Endothelial cell of umbilical vein (primary cell): Measurements from ENCODE around the gene CYP4F3. TPM values are rescaled to one million over a fixed set of nuclear protein-coding genes. Genes with fewer than 3 reads are reported as not detected.

Source experiments
- BruUV-seq: library from RNA; stranded (reverse); fragments of 400-500 nt; replicated peaks from 2 replicates; lab custom pipeline; 2021; lab: Mats Ljungman, UMichigan
- CTCF ChIA-PET: fragments of 300-600, 350-600 bp; sonication (Branson Sonifier 250); formaldehyde crosslinking; loops from one replicate; lab custom pipeline; 2021; ENCODE audit warnings: antibody characterized with exemption, inconsistent platforms; lab: Charles Lee
- POLR2A ChIA-PET: fragments of 300-600, 350-600 bp; sonication (Branson Sonifier 250); formaldehyde crosslinking; loops from one replicate; lab custom pipeline; 2021; ENCODE audit warnings: antibody characterized with exemption, inconsistent platforms; lab: Charles Lee
- DNase-seq: peaks from one replicate; pipeline ENCODE4 v3.0.0-alpha.2; 2011; ENCODE audit warnings: low read depth, low spot score
- FAIRE-seq: peaks from 2 replicates; lab custom pipeline; 2011; peaks lifted over from hg19 to GRCh38; lab: Jason Lieb, UNC
- H2AFZ ChIP-seq: 2 replicates; pipeline ENCODE4 v1.6.0; 2012; ENCODE audit warnings: low read depth, low read length, control low read depth, inconsistent platforms
- H3K27ac ChIP-seq: 2 replicates; pipeline ENCODE4 v1.5.1; 2011; ENCODE audit warnings: low read depth, mild to moderate bottlenecking, control low read depth, low read length, moderate library complexity; ENCODE audit not compliant: insufficient read depth
- H3K27me3 ChIP-seq, 2 experiments: 2 replicates each; pipeline versions ENCODE4 v1.6.0 to v1.6.1; 2011; ENCODE audit warnings: low read length in 2 of 2, mixed read lengths in 1 of 2; ENCODE audit not compliant: control insufficient read depth in 2 of 2, insufficient read depth in 2 of 2
- H3K36me3 ChIP-seq, 2 experiments: 2 replicates in 1 of 2; 3 replicates in 1 of 2; pipeline ENCODE4 v1.5.1; 2011; ENCODE audit warnings: low read length in 2 of 2, mild to moderate bottlenecking in 1 of 2, moderate library complexity in 1 of 2; ENCODE audit not compliant: control insufficient read depth in 2 of 2, insufficient read depth in 2 of 2; ENCODE audit errors: extremely low read depth in 1 of 2
- H3K4me1 ChIP-seq: 3 replicates; pipeline ENCODE4 v1.5.1; 2011; ENCODE audit warnings: mild to moderate bottlenecking, low read length; ENCODE audit not compliant: control insufficient read depth, insufficient read depth; ENCODE audit errors: extremely low read depth
- H3K4me2 ChIP-seq: 2 replicates; pipeline ENCODE4 v1.6.1; 2011; ENCODE audit warnings: low read length, control low read depth, mixed read lengths; ENCODE audit not compliant: insufficient read depth
- H3K4me3 ChIP-seq, 3 experiments: fragments of 200-600 bp in 1 of 3; sonication (generic), shearing (Covaris generic) in 1 of 3; replicated peaks in 1 of 3; 2 replicates each; pipeline ENCODE4 v1.5.1; 2011 to 2016; ENCODE audit warnings: control low read depth in 3 of 3, low read length in 3 of 3, mild to moderate bottlenecking in 2 of 3, inconsistent platforms in 1 of 3, low read depth in 1 of 3, moderate library complexity in 1 of 3; ENCODE audit not compliant: insufficient read depth in 1 of 3
- H3K79me2 ChIP-seq: 2 replicates; pipeline ENCODE4 v1.6.0; 2012; ENCODE audit warnings: low read length, inconsistent platforms; ENCODE audit not compliant: control insufficient read depth, insufficient read depth
- H3K9ac ChIP-seq: replicated peaks from 2 replicates; pipeline ENCODE3; 2011; ENCODE audit warnings: low read length, control low read depth; ENCODE audit not compliant: insufficient read depth; ENCODE audit errors: extremely low read depth
- H3K9me1 ChIP-seq: replicated peaks from 3 replicates; pipeline ENCODE4 v1.6.0; 2011; ENCODE audit warnings: mild to moderate bottlenecking, low read length; ENCODE audit not compliant: control insufficient read depth, insufficient read depth; ENCODE audit errors: extremely low read depth
- H3K9me3 ChIP-seq: replicated peaks from 2 replicates; pipeline ENCODE4 v1.5.1; 2012; ENCODE audit warnings: low read length, inconsistent platforms; ENCODE audit not compliant: control insufficient read depth, insufficient read depth
- H4K20me1 ChIP-seq: replicated peaks from 2 replicates; pipeline ENCODE3; 2011; ENCODE audit warnings: mild to moderate bottlenecking, low read length; ENCODE audit not compliant: control insufficient read depth, insufficient read depth; ENCODE audit errors: extremely low read depth
- CTCF ChIP-seq, 2 donors: IDR thresholded peaks; 1 replicate in 1 of 2; 2 replicates in 1 of 2; pipeline ENCODE4 v1.5.1; 2011; ENCODE audit warnings: low read length in 2 of 2, mild to moderate bottlenecking in 2 of 2, moderate library complexity in 2 of 2, control low read depth in 1 of 2, inconsistent platforms in 1 of 2, low read depth in 1 of 2; ENCODE audit not compliant: insufficient read depth in 1 of 2; ENCODE audit errors: extremely low read depth in 1 of 2
- EZH2 ChIP-seq: IDR thresholded peaks from 2 replicates; pipeline ENCODE4 v1.6.1; 2012; ENCODE audit warnings: borderline replicate concordance, low read depth, mild to moderate bottlenecking, moderate library complexity, low read length, inconsistent platforms; ENCODE audit not compliant: severe bottlenecking
- FOS ChIP-seq: IDR thresholded peaks from 2 replicates; pipeline ENCODE4 v1.6.1; 2011; ENCODE audit warnings: mild to moderate bottlenecking, low read length, moderate library complexity, borderline replicate concordance; ENCODE audit not compliant: insufficient read depth
- GATA2 ChIP-seq: IDR thresholded peaks from 2 replicates; pipeline ENCODE4 v1.7.0; 2011; ENCODE audit warnings: low read depth, mild to moderate bottlenecking, moderate library complexity, mixed read lengths, low read length; ENCODE audit not compliant: insufficient read length, insufficient read depth
- JUN ChIP-seq: IDR thresholded peaks from 2 replicates; pipeline ENCODE4 v1.6.1; 2011; ENCODE audit warnings: borderline replicate concordance, low read depth; ENCODE audit not compliant: insufficient read length, insufficient read depth
- MAX ChIP-seq: IDR thresholded peaks from 2 replicates; pipeline ENCODE4 v1.6.1; 2011; ENCODE audit not compliant: insufficient read depth, insufficient read length
- MYC ChIP-seq: IDR thresholded peaks from one replicate; pipeline ENCODE4 v1.6.1; 2011; ENCODE audit warnings: mild to moderate bottlenecking, low read depth, low read length
- POLR2A ChIP-seq: IDR thresholded peaks from 2 replicates; pipeline ENCODE4 v1.6.1; 2012; ENCODE audit warnings: low read depth, mild to moderate bottlenecking, control low read depth, low read length
- POLR2AphosphoS5 ChIP-seq: IDR thresholded peaks from 2 replicates; pipeline ENCODE4 v1.6.1; 2012; ENCODE audit warnings: low read depth, mild to moderate bottlenecking, control low read depth, low read length, moderate library complexity; ENCODE audit not compliant: insufficient read depth
- dilution Hi-C: fragments of 300-500 bp; cut with MboI; formaldehyde crosslinking; loops from one replicate; pipeline ENCODE4 v1.15.0; 2019; ENCODE audit warnings: low sequenced_read_pairs; ENCODE audit not compliant: extremely low pct_ligation_motif_present
- intact Hi-C: fragments of 100-400 bp; cut with micrococcal nuclease; formaldehyde crosslinking; loops from one replicate; pipeline ENCODE4 v1.10.0; 2022
- polyA plus RNA-seq, 4 experiments: library from polyadenylated mRNA; depleted of rRNA in 3 of 4; stranded (reverse) in 3 of 4; unstranded in 1 of 4; fragments of >200 nt; gene quantifications; 2 replicates each; pipeline versions ENCODE4 v1.2.1 to v1.2.3, GENCODE V29; 2011 to 2012; ENCODE audit warnings: missing spikeins in 1 of 4
- total RNA-seq: library from RNA; stranded (reverse); gene quantifications from 2 replicates; pipeline ENCODE4 v1.2.3, GENCODE V29; 2021

Gene CYP4F3
- total and polyA plus RNA-seq, 2 donors (not counting 3 experiments of a cell fraction or from before 2014, with no cell fraction given), result not detected

GRCh38 chr19:15616627-15617270 is 23.9 kb upstream of the CYP4F3 start:
- no peak for DNase-seq
- H2AFZ ChIP-seq, result no peak overlapping the region
- no peaks in the 10 kb centered on the region for H3K27me3 ChIP-seq
- no peaks in the 10 kb centered on the region for H3K36me3 ChIP-seq
- H4K20me1 ChIP-seq, result no peaks in the 10 kb centered on the region
- no peak overlapping the region for H3K9ac ChIP-seq
- H3K9me3 ChIP-seq, result no peaks in the 10 kb centered on the region
- ChIA-PET POLR2A (no interaction called here), CTCF (interaction anchor here (0.5 kb wide), 1 partner anchor 113 kb away, joined by 3 read pairs; no protein-coding TSS in a partner anchor)
- H3K4me1 ChIP-seq, result no peaks in the 10 kb centered on the region
- intact Hi-C loops, result no loop called here
- dilution Hi-C loops, result no loop called here
- no peak overlapping the region for H3K4me2 ChIP-seq
- no TSS peak for BruUV-seq
- H3K79me2 ChIP-seq, result no peaks in the 10 kb centered on the region
- H3K9me1 ChIP-seq, result no peaks in the 10 kb centered on the region
- FAIRE-seq, result no peak
- H3K4me3 ChIP-seq, result no peak overlapping the region
- TF ChIP-seq FOS (no peak), GATA2 (no peak), MYC (no peak), POLR2AphosphoS5 (no peak), POLR2A (no peak), CTCF (IDR thresholded peaks at IDR 0.05; ENCODE audit: extremely low read depth in 1 of 2, insufficient read depth in 1 of 2, low read depth in 1 of 2, low read length in 2 of 2) (no peak), JUN (no peak), EZH2 (no peak), MAX (no peak)
- no peak overlapping the region for H3K27ac ChIP-seq
